Spleen (tissue), 11 donors: Measurements from ENCODE around the gene LPAR5. TPM values are rescaled to one million over a fixed set of nuclear protein-coding genes. Genes with fewer than 3 reads are reported as not detected.
A peak's percentile ranks its signal among the peaks of the same experiment; 100 is the strongest.

ENCODE experiments used
- DNase-seq: peaks from one replicate; pipeline ENCODE4 v3.0.0-alpha.2; 2020
- H3K27ac ChIP-seq, 8 donors: fragments of 200-600 bp; sonication (generic) in 7 of 8; 1 replicate in 4 of 8; 2 replicates in 4 of 8; pipeline versions ENCODE4 v1.5.0 to v1.8.0; 2016 to 2021; ENCODE audit warnings: inconsistent platforms in 4 of 8, mild to moderate bottlenecking in 4 of 8, moderate library complexity in 1 of 8
- H3K27me3 ChIP-seq, 7 donors: fragments of 200-600 bp; sonication (generic) in 6 of 7; replicated peaks in 1 of 7; 1 replicate in 4 of 7; 2 replicates in 3 of 7; pipeline versions ENCODE4 v1.5.0 to v1.8.0; 2016 to 2021; ENCODE audit warnings: inconsistent platforms in 3 of 7, mild to moderate bottlenecking in 1 of 7
- H3K36me3 ChIP-seq, 6 donors: fragments of 200-600 bp; sonication (generic) in 5 of 6; 1 replicate in 4 of 6; 2 replicates in 2 of 6; pipeline versions ENCODE4 v1.5.0 to v1.8.0; 2016 to 2021; ENCODE audit warnings: inconsistent platforms in 2 of 6
- H3K4me1 ChIP-seq, 6 donors: fragments of 200-600 bp; sonication (generic) in 5 of 6; 1 replicate in 3 of 6; 2 replicates in 3 of 6; pipeline versions ENCODE4 v1.5.0 to v1.8.0; 2016 to 2021; ENCODE audit warnings: inconsistent platforms in 3 of 6
- H3K4me3 ChIP-seq, 8 donors: fragments of 200-600 bp; sonication (generic) in 7 of 8; 1 replicate in 4 of 8; 2 replicates in 4 of 8; pipeline versions ENCODE4 v1.5.0 to v1.8.0; 2016 to 2021; ENCODE audit warnings: inconsistent platforms in 4 of 8, mild to moderate bottlenecking in 4 of 8, moderate library complexity in 2 of 8
- H3K9me3 ChIP-seq, 8 donors: fragments of 200-600 bp; sonication (generic) in 7 of 8; 1 replicate in 4 of 8; 2 replicates in 4 of 8; pipeline versions ENCODE4 v1.5.0 to v1.8.0; 2016 to 2021; ENCODE audit warnings: inconsistent platforms in 4 of 8
- CTCF ChIP-seq, 11 experiments: fragments of 200-600 bp in 7 of 11; fragments of 450-650 bp in 4 of 11; sonication (generic) in 4 of 11; IDR thresholded peaks in 8 of 11; conservative IDR thresholded peaks in 3 of 11; 1 replicate in 7 of 11; 2 replicates in 4 of 11; pipeline versions ENCODE4 v1.4.0 to v1.8.0; 2016 to 2021; ENCODE audit warnings: antibody characterized with exemption in 11 of 11, inconsistent platforms in 4 of 11, mild to moderate bottlenecking in 1 of 11
- POLR2AphosphoS5 ChIP-seq, 3 donors: sonication (generic); formaldehyde crosslinking; IDR thresholded peaks; one replicate each; pipeline ENCODE4 v1.5.1; 2017; ENCODE audit warnings: antibody characterized with exemption in 3 of 3
- WGBS, 5 donors: extraction: QIAGEN DNeasy Blood & Tissue Kit in 3 of 5; methylation state at CpG; one replicate each; pipeline versions ENCODE4 v1.1.5 to v1.1.7; 2013 to 2018; 5-methylcytosine and 5-hydroxymethylcytosine counted together
- intact Hi-C: fragments of 100-400 bp; cut with DNase I; formaldehyde crosslinking; loops from one replicate; pipeline ENCODE4 v1.15.0; 2023; ENCODE audit warnings: low total_unique reads
- polyA plus RNA-seq, 3 donors: library from polyadenylated mRNA; stranded (reverse); fragments of 200-250 nt; gene quantifications; one replicate each; pipeline ENCODE4 v1.2.1, GENCODE V29; 2013
- small RNA-seq, 4 donors: library from RNA; depleted of rRNA; stranded (forward); fragments of <200 nt; gene quantifications; one replicate each; pipeline ENCODE3, GENCODE V24; 2016
- total RNA-seq, 7 donors: library from RNA; depleted of rRNA in 3 of 7; stranded (reverse); fragments of >200 nt in 3 of 7; fragmentation: NEBNext Ultra II Directional in 4 of 7; extraction: Animal tissue kit (Norgen Biotek cat#: 25700) in 4 of 7; gene quantifications; one replicate each; pipeline versions ENCODE4 v1.1.0 to v1.2.1, GENCODE V29; 2016 to 2021
- donor health status: healthy with polysubstance abuse.
- donor health status: DM: no; HTN: no; CAD: no; lungs with moderate emphysema.
- donor health status: DM: no; HTN: no; CAD: no.
- donor health status: Bipolar disorder and iron deficiency.
- donor health status: healthy.
- donor health status: DM: no; HTN: no; CAD: no.
- donor health status: DM: yes; HTN: yes; CAD: no.

LPAR5 gene
- total and polyA plus RNA-seq, 10 donors: 10.9 to 26.6 (median 16.0) TPM

- Histone ChIP-seq H3K27me3 (no peaks in the 10 kb centered on the region), H3K36me3 (peaks cover 0 to 79% (median 65%) of the 10 kb centered on the region in 6 donors), H3K27ac (peak overlapping the region in 3 of 8 donors; percentile 7 to 93 (median 91)), H3K4me1 (peaks cover 10 to 63% (median 29%) of the 10 kb centered on the region in 6 donors), H3K9me3 (no peaks in the 10 kb centered on the region), H3K4me3 (peak overlapping the region in 1 of 8 donors; percentile 88)
- peak in 1 of 3 donors; percentile 30 for TF ChIP-seq POLR2AphosphoS5 (IDR thresholded peaks at IDR 0.05)
- no peak for TF ChIP-seq CTCF (IDR thresholded peaks at IDR 0.05 in 8 of 11, conservative IDR thresholded peaks at IDR 0.05 in 3 of 11)
- no peak for DNase-seq
- intact Hi-C loops: loop anchor here (10.0 kb wide), 1 partner anchor 285 kb away; the partner anchor contains the start of genes CDCA3 and USP5
- 81 to 90% (median 88%) methylated on average over 12 of the region's 12 CpGs for WGBS, 5 donors
Measured at GRCh38 chr12:6569312-6569711, 66.4 kb downstream of the LPAR5 start.

Small RNAs within 50 kb of the gene (small RNA-seq; reads per million reads assigned to genes)
- 448 to 626 (median 555) reads per million in 4 donors for gene SCARNA11

Other genes with a start within 250 kb of the LPAR5 start
- 10 to 100 TPM; 49.2 to 97.2 (median 59.2) TPM for gene CD27, start 191.0 kb downstream of the LPAR5 start, total RNA-seq
- gene CD27, start 191.0 kb downstream of the LPAR5 start, polyA plus RNA-seq: 100 to 1,000 TPM; 128 to 193 (median 178) TPM
- 10 to 100 TPM; 35.6 to 50.1 (median 42.0) TPM for gene TAPBPL, start 183.9 kb downstream of the LPAR5 start, total RNA-seq
- 10 to 100 TPM; 15.0 to 17.1 (median 15.9) TPM for gene TAPBPL, start 183.9 kb downstream of the LPAR5 start, polyA plus RNA-seq
- gene VAMP1, start 165.3 kb downstream of the LPAR5 start, total RNA-seq: 10 to 100 TPM; 18.5 to 32.5 (median 24.2) TPM
- 10 to 100 TPM; 11.0 to 20.7 (median 17.9) TPM for gene VAMP1, start 165.3 kb downstream of the LPAR5 start, polyA plus RNA-seq
- 10 to 100 TPM; 34.0 to 94.0 (median 89.3) TPM for gene MRPL51, start 142.7 kb downstream of the LPAR5 start, total RNA-seq
- 100 to 1,000 TPM in 2 of 3 donors, 10 to 100 TPM in 1; 73.4 to 137 (median 109) TPM for gene MRPL51, start 142.7 kb downstream of the LPAR5 start, polyA plus RNA-seq
- gene NCAPD2, start 141.9 kb downstream of the LPAR5 start, total RNA-seq: 10 to 100 TPM; 29.9 to 49.2 (median 39.6) TPM
- gene NCAPD2, start 141.9 kb downstream of the LPAR5 start, polyA plus RNA-seq: 10 to 100 TPM; 12.0 to 14.1 (median 14.0) TPM
- 1,000 to 10,000 TPM in 5 of 7 donors, 100 to 1,000 TPM in 2; 998 to 1,580 (median 1,404) TPM for gene GAPDH, start 101.4 kb downstream of the LPAR5 start, total RNA-seq
- gene GAPDH, start 101.4 kb downstream of the LPAR5 start, polyA plus RNA-seq: 1,000 to 10,000 TPM; 1,133 to 1,680 (median 1,180) TPM
- 10 to 100 TPM; 32.2 to 51.2 (median 39.7) TPM for gene IFFO1, start 79.9 kb downstream of the LPAR5 start, total RNA-seq
- gene IFFO1, start 79.9 kb downstream of the LPAR5 start, polyA plus RNA-seq: 10 to 100 TPM; 27.8 to 78.3 (median 63.2) TPM
- 10 to 100 TPM; 37.0 to 58.7 (median 47.5) TPM for gene NOP2, start 67.7 kb downstream of the LPAR5 start, total RNA-seq
- gene NOP2, start 67.7 kb downstream of the LPAR5 start, polyA plus RNA-seq: 10 to 100 TPM; 25.8 to 40.7 (median 37.6) TPM
- gene CHD4, start 28.6 kb downstream of the LPAR5 start, total RNA-seq: 100 to 1,000 TPM; 202 to 272 (median 240) TPM
- gene CHD4, start 28.6 kb downstream of the LPAR5 start, polyA plus RNA-seq: 100 to 1,000 TPM; 136 to 169 (median 154) TPM
- gene ACRBP, start 11.5 kb upstream of the LPAR5 start, total RNA-seq: 10 to 100 TPM; 13.2 to 41.7 (median 18.1) TPM
- gene ACRBP, start 11.5 kb upstream of the LPAR5 start, polyA plus RNA-seq: 1 to 10 TPM; 7.2 to 8.8 (median 7.3) TPM
- gene ING4, start 27.2 kb upstream of the LPAR5 start, total RNA-seq: 10 to 100 TPM; 34.5 to 68.8 (median 49.9) TPM
- gene ING4, start 27.2 kb upstream of the LPAR5 start, polyA plus RNA-seq: 10 to 100 TPM; 33.0 to 56.7 (median 50.3) TPM
- gene ZNF384, start 53.4 kb upstream of the LPAR5 start, total RNA-seq: 10 to 100 TPM; 48.8 to 79.8 (median 59.0) TPM
- 10 to 100 TPM; 18.9 to 35.9 (median 28.7) TPM for gene ZNF384, start 53.4 kb upstream of the LPAR5 start, polyA plus RNA-seq
- gene PIANP, start 64.9 kb upstream of the LPAR5 start, total RNA-seq: under 1 TPM in 2 of 7 donors, not detected in 5; 0.28 to 0.30 TPM
- gene PIANP, start 64.9 kb upstream of the LPAR5 start, polyA plus RNA-seq: under 1 TPM; 0.10 to 0.24 (median 0.15) TPM
- gene COPS7A, start 88.1 kb upstream of the LPAR5 start, total RNA-seq: 10 to 100 TPM; 40.5 to 61.9 (median 49.9) TPM
- 10 to 100 TPM; 29.6 to 50.6 (median 33.7) TPM for gene COPS7A, start 88.1 kb upstream of the LPAR5 start, polyA plus RNA-seq
- gene MLF2, start 117.2 kb upstream of the LPAR5 start, total RNA-seq: 100 to 1,000 TPM in 5 of 7 donors, 10 to 100 TPM in 2; 85.4 to 123 (median 104) TPM
- gene MLF2, start 117.2 kb upstream of the LPAR5 start, polyA plus RNA-seq: 100 to 1,000 TPM in 2 of 3 donors, 10 to 100 TPM in 1; 78.0 to 116 (median 101) TPM
- 100 to 1,000 TPM in 1 of 7 donors, 10 to 100 TPM in 6; 47.4 to 130 (median 89.1) TPM for gene PTMS, start 130.4 kb upstream of the LPAR5 start, total RNA-seq
- gene PTMS, start 130.4 kb upstream of the LPAR5 start, polyA plus RNA-seq: 100 to 1,000 TPM in 2 of 3 donors, 10 to 100 TPM in 1; 70.5 to 169 (median 102) TPM
- gene LAG3, start 136.6 kb upstream of the LPAR5 start, total RNA-seq: 10 to 100 TPM in 6 of 7 donors, 1 to 10 TPM in 1; 9.4 to 29.4 (median 17.9) TPM
- 1 to 10 TPM; 3.7 to 4.7 (median 4.5) TPM for gene LAG3, start 136.6 kb upstream of the LPAR5 start, polyA plus RNA-seq
- 100 to 1,000 TPM; 104 to 207 (median 180) TPM for gene CD4, start 153.6 kb upstream of the LPAR5 start, total RNA-seq
- 10 to 100 TPM; 21.8 to 32.8 (median 23.3) TPM for gene CD4, start 153.6 kb upstream of the LPAR5 start, polyA plus RNA-seq
- gene GPR162, start 185.9 kb upstream of the LPAR5 start, total RNA-seq: 1 to 10 TPM; 2.1 to 7.1 (median 4.0) TPM
- 10 to 100 TPM in 2 of 3 donors, 1 to 10 TPM in 1; 5.0 to 14.7 (median 10.3) TPM for gene GPR162, start 185.9 kb upstream of the LPAR5 start, polyA plus RNA-seq
- gene P3H3, start 192.4 kb upstream of the LPAR5 start, total RNA-seq: 10 to 100 TPM in 2 of 7 donors, 1 to 10 TPM in 5; 4.2 to 11.7 (median 6.8) TPM
- gene P3H3, start 192.4 kb upstream of the LPAR5 start, polyA plus RNA-seq: 1 to 10 TPM; 4.6 to 6.9 (median 4.7) TPM
- 1 to 10 TPM in 6 of 7 donors, under 1 TPM in 1; 0.75 to 3.9 (median 2.6) TPM for gene GNB3, start 205.0 kb upstream of the LPAR5 start, total RNA-seq
- 1 to 10 TPM in 1 of 3 donors, under 1 TPM in 2; 0.93 to 1.3 (median 0.94) TPM for gene GNB3, start 205.0 kb upstream of the LPAR5 start, polyA plus RNA-seq
- gene CDCA3, start 215.3 kb upstream of the LPAR5 start, total RNA-seq: 10 to 100 TPM in 1 of 7 donors, 1 to 10 TPM in 6; 1.9 to 10.2 (median 5.8) TPM
- 10 to 100 TPM in 1 of 3 donors, 1 to 10 TPM in 2; 3.6 to 18.1 (median 5.1) TPM for gene CDCA3, start 215.3 kb upstream of the LPAR5 start, polyA plus RNA-seq
- gene USP5, start 216.2 kb upstream of the LPAR5 start, total RNA-seq: 10 to 100 TPM; 29.8 to 62.4 (median 53.5) TPM
- 10 to 100 TPM; 23.1 to 40.5 (median 23.6) TPM for gene USP5, start 216.2 kb upstream of the LPAR5 start, polyA plus RNA-seq
- gene TPI1, start 231.6 kb upstream of the LPAR5 start, total RNA-seq: 100 to 1,000 TPM; 218 to 471 (median 288) TPM
- gene TPI1, start 231.6 kb upstream of the LPAR5 start, polyA plus RNA-seq: 100 to 1,000 TPM; 234 to 364 (median 311) TPM
- gene SPSB2, start 237.3 kb upstream of the LPAR5 start, total RNA-seq: 10 to 100 TPM in 4 of 7 donors, 1 to 10 TPM in 3; 7.0 to 12.9 (median 10.3) TPM
- gene SPSB2, start 237.3 kb upstream of the LPAR5 start, polyA plus RNA-seq: 10 to 100 TPM; 11.3 to 17.0 (median 11.5) TPM